Glutamatergic neuron (in vitro differentiated cells): ENCODE measurements around the gene MOV10L1. TPM values are rescaled to one million over a fixed set of nuclear protein-coding genes. Genes with fewer than 3 reads are reported as not detected.

Experiments
- DNase-seq: peaks from one replicate; pipeline ENCODE4 v3.0.0; 2022
- H3K27ac Mint-ChIP-seq: one replicate; pipeline ENCODE4 v1.8.0; 2020; ENCODE audit warnings: mild to moderate bottlenecking, mixed read lengths, inconsistent platforms; ENCODE audit not compliant: unreplicated experiment
- H3K27me3 Mint-ChIP-seq: one replicate; pipeline ENCODE4 v1.8.0; 2020; ENCODE audit warnings: mild to moderate bottlenecking, moderate library complexity, mixed read lengths, inconsistent platforms; ENCODE audit not compliant: unreplicated experiment
- H3K36me3 Mint-ChIP-seq: one replicate; pipeline ENCODE4 v1.8.0; 2020; ENCODE audit warnings: mild to moderate bottlenecking, mixed read lengths, inconsistent platforms; ENCODE audit not compliant: unreplicated experiment
- H3K4me1 Mint-ChIP-seq: one replicate; pipeline ENCODE4 v1.8.0; 2020; ENCODE audit warnings: mild to moderate bottlenecking, low read depth, mixed read lengths, inconsistent platforms; ENCODE audit not compliant: unreplicated experiment
- H3K4me3 Mint-ChIP-seq: one replicate; pipeline ENCODE4 v1.8.0; 2020; ENCODE audit warnings: mild to moderate bottlenecking, mixed read lengths, inconsistent platforms; ENCODE audit not compliant: unreplicated experiment
- H3K9me3 Mint-ChIP-seq: one replicate; pipeline ENCODE4 v1.8.0; 2020; ENCODE audit warnings: mild to moderate bottlenecking, moderate library complexity, mixed read lengths, inconsistent platforms; ENCODE audit not compliant: unreplicated experiment
- CTCF ChIP-seq: fragments of 200-600 bp; sonication (generic); IDR thresholded peaks from one replicate; pipeline ENCODE4 v1.5.0; 2021; ENCODE audit not compliant: partially characterized antibody, unreplicated experiment
- total RNA-seq: library from RNA; stranded (reverse); fragmentation: NEBNext Ultra II Directional; extraction: Animal tissue kit (Norgen Biotek cat#: 25700); gene quantifications from one replicate; pipeline ENCODE4 v1.2.1, GENCODE V29; 2021; ENCODE audit not compliant: unreplicated experiment

MOV10L1 gene
- total RNA-seq, 1 donor from 2014 or later = 0.34 TPM

DNA sequence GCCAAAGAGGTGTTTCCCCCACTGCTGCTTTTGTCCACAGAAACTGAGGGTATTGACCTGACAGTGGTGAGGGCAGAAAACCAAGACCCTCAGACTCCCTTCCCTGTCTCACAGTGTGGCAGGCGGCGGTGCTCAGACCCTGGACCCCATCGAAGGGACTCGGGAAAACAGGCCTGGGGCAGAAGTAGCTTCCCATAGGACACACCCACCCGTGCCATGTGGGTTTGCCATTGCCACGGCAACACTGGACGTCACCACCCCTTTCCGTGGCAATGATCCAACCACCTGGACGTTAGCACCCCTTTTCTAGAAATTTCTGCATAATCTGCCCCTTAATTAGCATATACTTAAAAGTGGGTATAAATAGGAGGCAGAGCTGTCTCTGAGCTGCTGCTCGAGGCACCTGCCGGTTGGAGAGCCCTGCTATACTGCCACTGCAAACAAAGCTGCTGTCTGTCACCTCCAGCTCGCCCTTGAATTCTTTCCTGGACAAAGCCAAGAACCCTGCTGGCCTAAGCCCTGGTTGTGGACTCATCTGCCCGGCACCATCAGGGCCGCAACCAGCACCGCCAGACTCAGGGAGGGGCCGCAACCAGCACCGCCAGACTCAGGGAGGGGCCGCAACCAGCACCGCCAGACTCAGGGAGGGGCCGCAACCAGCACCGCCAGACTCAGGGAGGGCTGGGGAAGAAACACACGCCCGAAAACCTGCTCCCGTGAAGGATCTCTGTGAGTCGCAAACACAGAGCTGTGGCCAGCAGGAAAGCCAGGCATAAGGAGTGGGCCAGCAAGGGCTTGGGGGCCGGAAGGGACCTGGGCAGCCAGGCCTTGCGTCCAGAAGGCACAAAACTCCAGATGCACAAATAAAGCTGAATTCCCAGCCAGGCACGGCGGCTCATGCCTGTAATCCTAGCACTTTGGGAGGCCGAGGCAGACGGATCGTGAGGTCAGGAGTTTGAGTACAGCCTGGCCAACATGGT, 15.0 kb upstream of the MOV10L1 start:
- no peak for DNase-seq
- Mint-ChIP-seq H3K36me3 (no peaks in the 10 kb centered on the region), H3K4me3 (no peak overlapping the region), H3K4me1 (peaks cover 4% of the 10 kb centered on the region), H3K27ac (no peak overlapping the region), H3K27me3 (no peaks in the 10 kb centered on the region), H3K9me3 (peaks cover 4% of the 10 kb centered on the region)
- no peak for TF ChIP-seq CTCF

- H3K4me3 Mint-ChIP-seq = no peak overlapping the region
Measured at GRCh38 chr22:50076646-50077535, 12.9 kb upstream of the MOV10L1 start.

DNA sequence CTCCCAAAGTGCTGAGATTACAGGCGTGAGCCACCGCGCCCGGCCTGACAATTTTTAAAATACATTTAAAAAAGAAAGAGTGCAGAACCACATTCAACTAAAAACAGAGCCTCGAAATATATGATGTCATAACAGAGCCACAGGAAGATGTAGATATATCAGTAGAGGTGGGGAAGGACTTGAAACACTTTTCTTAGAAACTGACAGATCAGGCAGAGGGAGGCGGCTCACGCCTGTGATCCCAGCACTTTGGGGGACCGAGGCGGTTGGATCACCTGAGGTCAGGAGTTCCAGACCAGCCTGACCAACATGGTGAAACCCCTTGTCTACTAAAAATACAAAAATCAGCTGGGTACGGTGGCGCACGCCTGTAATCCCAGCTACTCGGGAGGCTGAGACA, 11.6 kb upstream of the MOV10L1 start:
- no peak for DNase-seq
- no peak overlapping the region for H3K4me3 Mint-ChIP-seq
- no peaks in the 10 kb centered on the region for H3K27me3 Mint-ChIP-seq
- H3K9me3 Mint-ChIP-seq = peaks cover 5% of the 10 kb centered on the region
- H3K36me3 Mint-ChIP-seq = no peaks in the 10 kb centered on the region
- no peak for TF ChIP-seq CTCF
- H3K27ac Mint-ChIP-seq = no peak overlapping the region
- H3K4me1 Mint-ChIP-seq = peaks cover 9% of the 10 kb centered on the region

More at GRCh38 chr22:50076646-50077535, 12.9 kb upstream of the MOV10L1 start:
- H3K36me3 Mint-ChIP-seq = no peaks in the 10 kb centered on the region
- DNase-seq = no peak
- H3K27ac Mint-ChIP-seq = no peak overlapping the region
- peaks cover 4% of the 10 kb centered on the region for H3K4me1 Mint-ChIP-seq
- H3K9me3 Mint-ChIP-seq = peaks cover 5% of the 10 kb centered on the region
- no peak for TF ChIP-seq CTCF
- H3K27me3 Mint-ChIP-seq = no peaks in the 10 kb centered on the region

DNA sequence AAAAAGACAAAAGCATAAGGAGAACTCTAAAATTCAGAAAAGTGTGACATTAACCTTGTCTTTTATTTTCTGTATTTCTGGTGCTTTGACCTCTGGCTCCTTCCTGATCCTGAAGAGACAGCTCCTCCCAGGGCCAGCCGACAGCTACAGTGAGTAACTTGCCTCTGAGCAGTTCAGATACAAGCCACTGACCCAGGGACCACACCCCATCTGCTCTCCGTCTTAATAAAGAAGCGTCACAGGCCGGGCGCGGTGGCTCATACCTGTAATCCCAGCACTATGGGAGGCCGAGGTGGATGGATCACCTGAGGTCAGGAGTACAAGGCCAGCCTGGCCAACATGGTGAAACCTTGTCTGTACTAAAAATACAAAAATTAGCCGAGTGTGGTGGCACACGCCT, 11.0 kb upstream of the MOV10L1 start:
- H3K4me1 Mint-ChIP-seq = peaks cover 12% of the 10 kb centered on the region
- no peak overlapping the region for H3K27ac Mint-ChIP-seq
- H3K27me3 Mint-ChIP-seq = no peaks in the 10 kb centered on the region
- no peak for DNase-seq
- no peak overlapping the region for H3K4me3 Mint-ChIP-seq
- peaks cover 5% of the 10 kb centered on the region for H3K9me3 Mint-ChIP-seq
- H3K36me3 Mint-ChIP-seq = no peaks in the 10 kb centered on the region
- no peak for TF ChIP-seq CTCF
